Panc1 (cell line): ENCODE data around the gene INPP5D. TPM values are rescaled to one million over a fixed set of nuclear protein-coding genes. Genes with fewer than 3 reads are reported as not detected.

Experiments used
- ATAC-seq: fragments of 200-7000 bp; cut with Tn5 transposase; 2 replicates; pipeline ENCODE4 v1.9.1; 2020; ENCODE audit warnings: mild to moderate bottlenecking, moderate library complexity
- BruUV-seq: library from RNA; stranded (reverse); fragments of 400-500 nt; replicated peaks from 2 replicates; lab custom pipeline; 2021; lab: Mats Ljungman, UMichigan
- CTCF ChIA-PET: fragments of 300-600 bp; sonication (Branson Sonifier 250); formaldehyde crosslinking; loops from one replicate; lab custom pipeline; 2022; ENCODE audit warnings: antibody characterized with exemption; lab: Charles Lee
- POLR2A ChIA-PET: fragments of 300-600 bp; sonication (Branson Sonifier 250); formaldehyde crosslinking; loops from one replicate; lab custom pipeline; 2022; ENCODE audit warnings: antibody characterized with exemption; lab: Charles Lee
- DNase-seq: peaks from one replicate; pipeline ENCODE4 v3.0.0-alpha.2; 2010; ENCODE audit warnings: low read depth, low spot score
- H3K27ac ChIP-seq: 2 replicates; pipeline ENCODE4 v1.5.1; 2011; ENCODE audit warnings: mild to moderate bottlenecking, low read length, inconsistent platforms
- H3K27me3 ChIP-seq: fragments of 200-500 bp; sonication (Bioruptor generic); 2 replicates; pipeline ENCODE4 v1.6.0; 2014; ENCODE audit warnings: low read length, inconsistent platforms; ENCODE audit not compliant: control insufficient read depth, insufficient read depth
- H3K36me3 ChIP-seq: fragments of 200-500 bp; sonication (Bioruptor generic); 2 replicates; pipeline ENCODE4 v1.5.1; 2014; ENCODE audit warnings: inconsistent platforms, mild to moderate bottlenecking, low read length, moderate library complexity; ENCODE audit not compliant: control insufficient read depth, insufficient read depth
- H3K4me1 ChIP-seq: 2 replicates; pipeline ENCODE4 v1.5.1; 2011; ENCODE audit warnings: inconsistent platforms, mild to moderate bottlenecking, low read length, moderate library complexity; ENCODE audit not compliant: control insufficient read depth, insufficient read depth
- H3K4me3 ChIP-seq, 2 experiments: 2 replicates each; pipeline ENCODE4 v1.5.1; 2011 to 2012; ENCODE audit warnings: low read depth in 2 of 2, low read length in 2 of 2, mild to moderate bottlenecking in 2 of 2, inconsistent platforms in 1 of 2, moderate library complexity in 1 of 2
- H3K9me3 ChIP-seq: fragments of 200-500 bp; sonication (Bioruptor generic); 2 replicates; pipeline ENCODE4 v1.5.1; 2014; ENCODE audit warnings: low read depth, mild to moderate bottlenecking, inconsistent platforms, low read length, moderate library complexity; ENCODE audit not compliant: control insufficient read depth, insufficient read depth
- POLR2AphosphoS5 ChIP-seq: IDR thresholded peaks from 2 replicates; pipeline ENCODE4 v1.6.1; 2012; ENCODE audit warnings: mild to moderate bottlenecking, low read depth, low read length, moderate library complexity
- SIN3A ChIP-seq: IDR thresholded peaks from 2 replicates; pipeline ENCODE4 v1.6.1; 2012; ENCODE audit warnings: low read depth, mild to moderate bottlenecking, low read length, moderate library complexity, borderline replicate concordance; ENCODE audit not compliant: insufficient read depth
- TCF7L2 ChIP-seq: IDR thresholded peaks from 2 replicates; pipeline ENCODE4 v1.6.1; 2011; ENCODE audit warnings: mild to moderate bottlenecking, low read depth, low read length, inconsistent platforms
- in situ Hi-C: cut with HindIII; loops from 2 replicates; pipeline ENCODE4 v1.10.0; 2016; ENCODE audit warnings: low sequenced_read_pairs, low pct_unique_long_range_greater_than_20kb
- intact Hi-C: fragments of 100-400 bp; cut with micrococcal nuclease; formaldehyde crosslinking; loops from one replicate; pipeline ENCODE4 v1.10.0; 2022; ENCODE audit not compliant: unreplicated experiment
- total RNA-seq: library from RNA; stranded (reverse); gene quantifications from one replicate; pipeline ENCODE4 v1.2.1, GENCODE V29; 2021; ENCODE audit not compliant: unreplicated experiment
- TF ChIP-seq, protein P1 (sequence below), 2 experiments: IDR thresholded peaks; 2 replicates each; pipeline ENCODE4 v1.6.1; 2011 to 2012; ENCODE audit warnings: low read depth in 2 of 2, control low read depth in 1 of 2, low read length in 1 of 2, mild to moderate bottlenecking in 1 of 2, moderate library complexity in 1 of 2; ENCODE audit not compliant: insufficient read depth in 1 of 2
- TF ChIP-seq, protein P2 (sequence below): fragments of 450-650 bp; IDR thresholded peaks from 2 replicates; pipeline ENCODE4 v1.5.1; 2017; ENCODE audit warnings: mild to moderate bottlenecking

INPP5D gene
- total RNA-seq, 1 experiment from 2014 or later, result 0.39 TPM

DNA sequence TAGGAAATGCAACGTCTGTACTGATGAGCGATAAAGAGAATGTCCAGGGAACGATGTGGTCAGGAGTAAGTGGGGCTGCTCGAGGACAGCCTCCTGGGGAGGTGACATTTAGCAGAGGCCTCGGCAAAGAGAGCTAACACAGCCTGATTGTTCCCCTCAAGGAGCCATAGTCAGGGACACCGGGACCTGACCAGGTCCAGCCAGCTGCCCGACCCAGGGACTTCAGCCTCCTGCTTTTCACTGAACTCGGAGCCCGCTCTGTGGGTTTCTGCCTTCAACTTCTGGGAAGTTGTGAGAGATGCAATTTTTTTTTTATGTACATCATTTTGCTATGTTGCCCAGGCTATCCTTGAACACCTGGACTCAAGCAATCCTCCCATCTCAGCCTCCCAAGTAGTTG lies 17.6 kb upstream of the INPP5D start:
- in situ Hi-C loops (no loop called here), intact Hi-C loops (no loop called here)
- no peaks in the 10 kb centered on the region for H3K4me1 ChIP-seq
- CTCF ChIA-PET, result no interaction called here
- no peaks in the 10 kb centered on the region for H3K9me3 ChIP-seq
- no peaks in the 10 kb centered on the region for H3K36me3 ChIP-seq
- H3K27me3 ChIP-seq, result no peaks in the 10 kb centered on the region
- DNase-seq (no peak), ATAC-seq (no peak)
- H3K27ac ChIP-seq, result no peak overlapping the region
- BruUV-seq, result no TSS peak
- no peak overlapping the region for H3K4me3 ChIP-seq
- POLR2A ChIA-PET, result no interaction called here
- TF ChIP-seq, protein P1, sequence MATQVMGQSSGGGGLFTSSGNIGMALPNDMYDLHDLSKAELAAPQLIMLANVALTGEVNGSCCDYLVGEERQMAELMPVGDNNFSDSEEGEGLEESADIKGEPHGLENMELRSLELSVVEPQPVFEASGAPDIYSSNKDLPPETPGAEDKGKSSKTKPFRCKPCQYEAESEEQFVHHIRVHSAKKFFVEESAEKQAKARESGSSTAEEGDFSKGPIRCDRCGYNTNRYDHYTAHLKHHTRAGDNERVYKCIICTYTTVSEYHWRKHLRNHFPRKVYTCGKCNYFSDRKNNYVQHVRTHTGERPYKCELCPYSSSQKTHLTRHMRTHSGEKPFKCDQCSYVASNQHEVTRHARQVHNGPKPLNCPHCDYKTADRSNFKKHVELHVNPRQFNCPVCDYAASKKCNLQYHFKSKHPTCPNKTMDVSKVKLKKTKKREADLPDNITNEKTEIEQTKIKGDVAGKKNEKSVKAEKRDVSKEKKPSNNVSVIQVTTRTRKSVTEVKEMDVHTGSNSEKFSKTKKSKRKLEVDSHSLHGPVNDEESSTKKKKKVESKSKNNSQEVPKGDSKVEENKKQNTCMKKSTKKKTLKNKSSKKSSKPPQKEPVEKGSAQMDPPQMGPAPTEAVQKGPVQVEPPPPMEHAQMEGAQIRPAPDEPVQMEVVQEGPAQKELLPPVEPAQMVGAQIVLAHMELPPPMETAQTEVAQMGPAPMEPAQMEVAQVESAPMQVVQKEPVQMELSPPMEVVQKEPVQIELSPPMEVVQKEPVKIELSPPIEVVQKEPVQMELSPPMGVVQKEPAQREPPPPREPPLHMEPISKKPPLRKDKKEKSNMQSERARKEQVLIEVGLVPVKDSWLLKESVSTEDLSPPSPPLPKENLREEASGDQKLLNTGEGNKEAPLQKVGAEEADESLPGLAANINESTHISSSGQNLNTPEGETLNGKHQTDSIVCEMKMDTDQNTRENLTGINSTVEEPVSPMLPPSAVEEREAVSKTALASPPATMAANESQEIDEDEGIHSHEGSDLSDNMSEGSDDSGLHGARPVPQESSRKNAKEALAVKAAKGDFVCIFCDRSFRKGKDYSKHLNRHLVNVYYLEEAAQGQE (IDR thresholded peaks at IDR 0.05; ENCODE audit: insufficient read depth in 1 of 2, low read depth in 2 of 2, low read length in 1 of 2), result no peak
- TF ChIP-seq POLR2AphosphoS5 (no peak), TCF7L2 (no peak), SIN3A (no peak)
- TF ChIP-seq, protein P2, sequence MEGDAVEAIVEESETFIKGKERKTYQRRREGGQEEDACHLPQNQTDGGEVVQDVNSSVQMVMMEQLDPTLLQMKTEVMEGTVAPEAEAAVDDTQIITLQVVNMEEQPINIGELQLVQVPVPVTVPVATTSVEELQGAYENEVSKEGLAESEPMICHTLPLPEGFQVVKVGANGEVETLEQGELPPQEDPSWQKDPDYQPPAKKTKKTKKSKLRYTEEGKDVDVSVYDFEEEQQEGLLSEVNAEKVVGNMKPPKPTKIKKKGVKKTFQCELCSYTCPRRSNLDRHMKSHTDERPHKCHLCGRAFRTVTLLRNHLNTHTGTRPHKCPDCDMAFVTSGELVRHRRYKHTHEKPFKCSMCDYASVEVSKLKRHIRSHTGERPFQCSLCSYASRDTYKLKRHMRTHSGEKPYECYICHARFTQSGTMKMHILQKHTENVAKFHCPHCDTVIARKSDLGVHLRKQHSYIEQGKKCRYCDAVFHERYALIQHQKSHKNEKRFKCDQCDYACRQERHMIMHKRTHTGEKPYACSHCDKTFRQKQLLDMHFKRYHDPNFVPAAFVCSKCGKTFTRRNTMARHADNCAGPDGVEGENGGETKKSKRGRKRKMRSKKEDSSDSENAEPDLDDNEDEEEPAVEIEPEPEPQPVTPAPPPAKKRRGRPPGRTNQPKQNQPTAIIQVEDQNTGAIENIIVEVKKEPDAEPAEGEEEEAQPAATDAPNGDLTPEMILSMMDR, result no peak

DNA sequence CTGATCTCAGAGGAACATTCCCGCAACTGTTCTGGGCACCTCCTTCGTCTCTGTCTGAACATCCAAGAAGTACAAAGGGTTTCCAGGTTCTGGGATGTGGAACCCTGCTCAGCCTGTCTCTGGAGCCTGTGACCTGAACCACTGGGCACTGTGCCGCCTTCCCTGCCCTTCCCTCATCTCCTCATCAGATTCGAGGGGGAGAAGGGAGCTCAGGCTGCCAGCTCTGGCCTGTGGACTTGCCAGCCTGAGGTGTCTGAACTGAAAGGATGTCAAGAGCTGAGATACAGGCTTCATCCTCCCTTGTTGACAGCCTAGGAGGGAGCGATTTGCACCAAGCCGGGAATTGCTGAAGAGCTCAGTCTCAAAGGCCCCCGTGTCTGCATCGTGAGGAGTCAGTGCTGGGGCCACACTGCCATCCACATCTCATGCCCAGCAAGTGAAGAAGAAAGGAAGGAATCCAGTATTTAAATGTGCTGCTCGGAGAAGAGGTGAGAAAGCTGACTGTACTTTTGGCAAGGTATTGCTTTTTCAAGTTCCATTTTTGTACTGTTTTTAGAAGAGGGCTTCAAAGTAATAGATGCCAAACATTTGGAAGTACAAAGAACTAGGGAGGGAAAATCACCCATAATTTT lies 15.1 kb upstream of the INPP5D start:
- TF ChIP-seq, protein P2, result no peak
- TF ChIP-seq, protein P1 (IDR thresholded peaks at IDR 0.05; ENCODE audit: insufficient read depth in 1 of 2, low read depth in 2 of 2, low read length in 1 of 2), result no peak
- no peak for TF ChIP-seq SIN3A
- TF ChIP-seq POLR2AphosphoS5, result no peak
- no peak for TF ChIP-seq TCF7L2
- BruUV-seq, result no TSS peak
- ChIA-PET CTCF (interaction anchor here (0.5 kb wide), 1 partner anchor 190 kb away, joined by 14 read pairs; no protein-coding TSS in a partner anchor), POLR2A (no interaction called here)
- DNase-seq (no peak), ATAC-seq (no peak)
- Histone ChIP-seq H3K9me3 (no peaks in the 10 kb centered on the region), H3K27me3 (no peaks in the 10 kb centered on the region), H3K36me3 (no peaks in the 10 kb centered on the region), H3K27ac (no peak overlapping the region), H3K4me1 (no peaks in the 10 kb centered on the region), H3K4me3 (no peak overlapping the region)
- intact Hi-C loops (no loop called here), in situ Hi-C loops (no loop called here)
